Mucosa of stomach (tissue), 1 donor: Measurements from ENCODE around the gene FGFR2.

Experiments
- H3K27me3 ChIP-seq: one replicate; pipeline ENCODE4 v1.7.0; 2013; ENCODE audit warnings: mild to moderate bottlenecking, low read length; ENCODE audit not compliant: control insufficient read depth, insufficient read depth
- H3K36me3 ChIP-seq: one replicate; pipeline ENCODE4 v1.7.0; 2013; ENCODE audit warnings: low read length; ENCODE audit not compliant: control insufficient read depth, insufficient read depth
- H3K4me1 ChIP-seq: one replicate; pipeline ENCODE4 v1.7.0; 2013; ENCODE audit warnings: mild to moderate bottlenecking, low read length; ENCODE audit not compliant: control insufficient read depth, insufficient read depth
- H3K4me3 ChIP-seq: one replicate; pipeline ENCODE4 v1.7.0; 2013; ENCODE audit warnings: low read length
- H3K9ac ChIP-seq: one replicate; pipeline ENCODE4 v1.7.0; 2013; ENCODE audit warnings: mild to moderate bottlenecking, low read length, moderate library complexity
- H3K9me3 ChIP-seq: one replicate; pipeline ENCODE4 v1.7.0; 2013; ENCODE audit warnings: mild to moderate bottlenecking, low read length, moderate library complexity; ENCODE audit not compliant: control insufficient read depth
- donor health status: Pancreatic carcinoma.

The FGFR2 gene

DNA sequence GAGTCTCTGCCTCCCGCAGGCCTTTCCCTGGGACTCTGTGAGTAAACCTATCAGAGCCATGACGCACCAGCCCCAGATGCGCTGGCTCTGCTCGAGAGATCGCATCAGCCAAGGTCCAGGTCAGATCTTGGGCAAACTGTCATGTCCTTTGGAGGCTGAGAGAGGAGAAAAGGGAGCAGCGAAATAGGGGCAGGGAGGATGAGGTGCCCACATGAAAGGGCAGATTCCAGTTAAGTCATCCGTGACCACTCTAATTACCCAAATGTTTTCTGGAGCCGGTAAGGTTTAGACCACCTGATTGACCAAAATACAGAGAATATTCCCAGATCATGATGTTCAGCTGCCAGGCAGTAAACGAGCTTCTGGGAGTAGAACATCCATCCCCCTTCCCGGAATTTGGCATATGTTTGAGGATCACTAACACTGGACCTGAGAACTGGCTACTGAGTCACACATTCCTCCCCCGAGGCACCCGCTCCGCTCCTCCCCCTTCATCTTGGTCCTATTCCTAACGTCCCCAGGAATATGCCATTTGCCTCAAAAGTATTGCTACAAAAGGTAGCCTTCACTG, 88.0 kb downstream of the FGFR2 start:
- Histone ChIP-seq H3K9ac (no peak overlapping the region), H3K27me3 (no peaks in the 10 kb centered on the region), H3K4me3 (no peak overlapping the region), H3K4me1 (no peaks in the 10 kb centered on the region), H3K36me3 (peaks cover 5% of the 10 kb centered on the region), H3K9me3 (no peaks in the 10 kb centered on the region)

DNA sequence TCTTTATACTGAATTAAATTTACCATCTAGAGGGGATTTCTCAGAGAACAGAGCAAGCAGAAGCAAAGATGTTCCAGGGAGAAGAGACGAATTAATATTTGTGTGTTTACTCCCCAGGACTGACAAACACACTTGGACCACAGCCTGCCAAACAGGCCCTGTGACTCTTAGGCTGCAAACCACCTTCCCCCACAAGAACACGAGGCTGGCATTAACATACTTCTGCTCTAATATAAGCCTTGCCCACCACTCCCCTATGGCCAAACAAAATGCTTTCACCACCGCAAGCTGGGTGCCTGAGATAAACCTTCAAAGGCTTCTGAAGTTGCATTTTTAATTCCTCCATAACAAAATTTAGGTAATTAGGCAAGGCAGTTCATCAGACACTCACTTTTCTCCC, 88.4 kb downstream of the FGFR2 start:
- H3K9ac ChIP-seq: no peak overlapping the region
- H3K36me3 ChIP-seq: peaks cover 5% of the 10 kb centered on the region
- no peaks in the 10 kb centered on the region for H3K27me3 ChIP-seq
- no peaks in the 10 kb centered on the region for H3K4me1 ChIP-seq
- no peaks in the 10 kb centered on the region for H3K9me3 ChIP-seq
- no peak overlapping the region for H3K4me3 ChIP-seq

GRCh38 chr10:121509112-121509511, 89.1 kb downstream of the FGFR2 start:
- Histone ChIP-seq H3K27me3 (no peaks in the 10 kb centered on the region), H3K9ac (no peak overlapping the region), H3K4me3 (no peak overlapping the region), H3K36me3 (peaks cover 5% of the 10 kb centered on the region), H3K9me3 (no peaks in the 10 kb centered on the region), H3K4me1 (no peaks in the 10 kb centered on the region)

DNA sequence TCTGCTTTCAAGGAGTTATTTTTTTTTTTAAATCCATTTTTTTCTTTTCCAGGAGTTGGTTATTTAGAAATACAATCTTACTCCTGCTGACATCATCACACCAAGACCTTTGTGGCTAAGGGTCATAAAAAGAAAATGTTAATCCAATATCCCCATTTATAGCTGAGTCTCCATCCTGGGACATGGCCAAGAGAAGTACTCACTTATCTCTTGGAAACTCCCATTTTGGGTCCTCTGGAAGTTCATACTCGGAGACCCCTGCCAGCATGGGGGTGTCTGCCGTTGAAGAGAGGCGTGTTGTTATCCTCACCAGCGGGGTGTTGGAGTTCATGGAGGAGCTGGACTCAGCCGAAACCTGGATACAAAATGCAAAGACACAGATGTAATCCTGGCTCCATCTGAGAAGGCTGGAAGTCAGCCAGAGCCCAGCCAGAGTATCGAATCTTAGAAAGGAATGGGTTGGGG, 94.6 kb downstream of the FGFR2 start:
- Histone ChIP-seq H3K9ac (no peak overlapping the region), H3K9me3 (no peaks in the 10 kb centered on the region), H3K36me3 (no peaks in the 10 kb centered on the region), H3K4me1 (no peaks in the 10 kb centered on the region), H3K4me3 (no peak overlapping the region), H3K27me3 (no peaks in the 10 kb centered on the region)

DNA sequence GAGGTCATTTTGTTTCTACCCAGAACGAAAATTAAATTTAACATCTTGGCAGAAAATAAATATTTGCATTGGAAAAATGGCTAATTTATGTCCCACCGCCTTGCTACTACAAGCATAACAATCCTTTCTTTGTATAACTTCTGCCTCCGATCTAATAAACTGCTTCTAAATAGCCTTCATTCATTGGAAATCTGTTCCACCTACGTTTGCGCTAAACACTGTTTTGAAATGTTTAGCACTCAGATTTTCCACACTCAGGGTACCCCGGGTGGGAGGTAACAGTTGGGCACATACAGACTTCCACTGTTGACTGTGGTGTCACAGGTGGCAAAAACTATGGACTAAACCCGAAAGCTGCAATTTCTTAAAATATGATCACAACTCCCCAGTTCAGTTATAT, 96.4 kb downstream of the FGFR2 start:
- Histone ChIP-seq H3K9ac (no peak overlapping the region), H3K27me3 (no peaks in the 10 kb centered on the region), H3K4me1 (no peaks in the 10 kb centered on the region), H3K4me3 (no peak overlapping the region), H3K9me3 (no peaks in the 10 kb centered on the region), H3K36me3 (no peaks in the 10 kb centered on the region)

DNA sequence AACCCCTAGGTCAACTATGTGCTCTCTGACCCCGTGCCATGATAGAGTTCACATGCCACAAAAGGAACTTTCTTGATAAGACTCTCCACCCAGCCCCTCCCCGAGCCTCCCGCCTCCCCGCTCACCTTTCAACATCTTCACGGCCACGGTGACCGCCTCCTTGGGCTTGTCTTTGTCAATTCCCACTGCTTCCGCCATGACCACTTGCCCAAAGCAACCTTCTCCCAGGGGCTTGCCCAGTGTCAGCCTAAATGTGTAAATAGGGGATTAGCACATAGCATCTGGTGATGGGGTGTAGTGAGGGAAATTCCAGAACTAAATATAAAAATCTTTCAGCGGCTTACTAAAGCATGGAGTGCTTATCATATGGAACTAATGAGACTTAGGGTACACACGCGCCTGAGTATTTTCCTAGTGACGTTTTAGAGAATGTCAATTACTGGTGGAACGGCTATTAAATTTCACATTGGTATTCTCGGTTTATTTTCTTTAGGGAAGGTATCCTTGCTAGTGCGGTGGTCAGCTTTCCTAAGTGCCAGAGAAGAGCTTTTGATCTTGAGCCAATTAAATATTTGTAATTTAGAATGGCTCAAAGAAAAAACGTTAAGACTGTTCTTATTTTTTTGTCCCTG, 97.4 kb downstream of the FGFR2 start:
- no peaks in the 10 kb centered on the region for H3K9me3 ChIP-seq
- H3K4me3 ChIP-seq: no peak overlapping the region
- no peaks in the 10 kb centered on the region for H3K36me3 ChIP-seq
- no peaks in the 10 kb centered on the region for H3K4me1 ChIP-seq
- H3K9ac ChIP-seq: no peak overlapping the region
- H3K27me3 ChIP-seq: no peaks in the 10 kb centered on the region

DNA sequence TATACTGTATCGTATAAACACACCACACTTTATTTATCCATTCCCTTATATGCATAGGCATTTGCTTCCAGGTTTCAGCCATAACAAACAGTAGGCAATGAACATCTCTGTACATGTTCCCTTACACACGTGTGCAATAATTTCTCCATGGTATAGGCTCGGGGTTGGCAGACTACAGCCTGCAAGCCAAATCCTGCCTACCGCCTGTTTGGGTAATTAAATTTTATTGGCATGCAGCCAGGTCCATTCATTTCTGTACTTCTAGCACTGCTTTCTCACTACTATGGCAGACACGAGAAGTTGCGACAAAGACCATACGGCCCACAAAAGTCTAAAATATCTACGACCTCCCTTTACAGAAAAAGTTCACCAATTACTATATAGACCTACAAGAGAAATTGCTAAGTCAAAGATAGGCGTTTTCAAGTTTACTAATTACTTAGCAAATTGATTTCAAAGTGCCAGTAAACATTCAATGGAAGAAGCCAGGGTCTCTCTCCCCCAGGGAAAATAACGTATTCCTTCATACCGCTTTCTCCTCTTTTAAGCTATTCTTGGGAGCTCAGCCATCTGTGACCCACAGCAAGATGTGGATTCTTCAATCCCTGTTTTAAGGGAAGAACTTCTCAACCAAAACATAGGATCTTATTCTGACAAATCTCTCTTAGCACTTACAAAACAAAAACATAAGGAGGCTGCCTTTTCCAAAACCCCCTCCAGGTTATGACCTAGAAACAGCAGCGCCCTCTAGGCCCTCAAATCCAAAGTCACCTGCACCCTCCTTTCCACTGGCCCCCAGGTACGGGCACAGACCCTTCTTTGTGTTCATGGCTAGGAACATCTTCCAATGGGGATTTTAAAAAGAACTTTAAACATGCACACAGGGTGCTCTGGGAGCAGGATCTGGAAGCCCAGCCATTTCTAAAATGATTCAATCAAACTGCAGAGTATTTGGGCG, 100.5 kb downstream of the FGFR2 start:
- no peaks in the 10 kb centered on the region for H3K9me3 ChIP-seq
- H3K4me1 ChIP-seq: no peaks in the 10 kb centered on the region
- H3K27me3 ChIP-seq: no peaks in the 10 kb centered on the region
- no peak overlapping the region for H3K4me3 ChIP-seq
- no peak overlapping the region for H3K9ac ChIP-seq
- no peaks in the 10 kb centered on the region for H3K36me3 ChIP-seq

GRCh38 chr10:121495719-121496118, 102.5 kb downstream of the FGFR2 start:
- Histone ChIP-seq H3K9ac (no peak overlapping the region), H3K9me3 (no peaks in the 10 kb centered on the region), H3K36me3 (no peaks in the 10 kb centered on the region), H3K4me3 (no peak overlapping the region), H3K27me3 (no peaks in the 10 kb centered on the region), H3K4me1 (no peaks in the 10 kb centered on the region)

GRCh38 chr10:121494296-121494695, 103.9 kb downstream of the FGFR2 start:
- H3K4me1 ChIP-seq: no peaks in the 10 kb centered on the region
- H3K4me3 ChIP-seq: no peak overlapping the region
- H3K9me3 ChIP-seq: no peaks in the 10 kb centered on the region
- H3K9ac ChIP-seq: no peak overlapping the region
- H3K36me3 ChIP-seq: no peaks in the 10 kb centered on the region
- no peaks in the 10 kb centered on the region for H3K27me3 ChIP-seq

GRCh38 chr10:121493521-121493920, 104.7 kb downstream of the FGFR2 start:
- H3K4me3 ChIP-seq: no peak overlapping the region

DNA sequence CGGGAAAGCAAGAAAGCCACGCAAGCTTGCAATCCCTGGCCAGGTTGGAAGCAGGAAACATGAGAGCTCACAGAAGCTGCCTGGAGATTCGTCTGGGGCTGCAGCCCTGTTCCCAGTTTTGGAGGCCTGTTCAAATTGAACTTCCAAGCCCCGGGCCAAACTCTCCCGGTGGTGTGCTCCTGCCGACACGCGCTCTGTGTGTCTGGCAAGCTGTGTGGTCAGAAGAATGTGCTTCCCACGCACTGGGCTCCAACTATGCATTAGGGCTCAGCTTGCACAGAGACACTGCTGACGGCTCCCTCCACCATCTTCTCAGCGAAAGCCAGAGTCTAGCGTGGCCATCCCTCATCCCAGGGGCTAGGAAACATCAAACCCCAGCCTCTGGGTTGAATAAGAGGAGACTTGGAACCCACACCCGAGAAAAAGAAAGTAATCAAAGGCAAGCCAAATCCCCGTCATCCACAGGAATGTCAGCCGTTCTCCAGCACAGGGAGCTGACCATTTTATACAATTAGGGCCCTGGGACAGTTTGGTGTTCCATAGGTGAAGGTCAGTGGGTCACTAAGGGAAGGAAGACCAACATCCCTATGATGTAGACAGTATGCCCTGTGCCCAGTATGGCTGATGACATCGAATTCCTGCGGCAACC, 107.2 kb downstream of the FGFR2 start:
- Histone ChIP-seq H3K27me3 (no peaks in the 10 kb centered on the region), H3K9me3 (no peaks in the 10 kb centered on the region), H3K4me1 (no peaks in the 10 kb centered on the region), H3K4me3 (no peak overlapping the region), H3K36me3 (no peaks in the 10 kb centered on the region), H3K9ac (no peak overlapping the region)

More at GRCh38 chr10:121493521-121493920, 104.7 kb downstream of the FGFR2 start:
- no peaks in the 10 kb centered on the region for H3K27me3 ChIP-seq
- no peak overlapping the region for H3K9ac ChIP-seq
- H3K36me3 ChIP-seq: no peaks in the 10 kb centered on the region
- H3K4me1 ChIP-seq: no peaks in the 10 kb centered on the region
- no peaks in the 10 kb centered on the region for H3K9me3 ChIP-seq
